ENCODE data around the gene COL18A1.

DNA sequence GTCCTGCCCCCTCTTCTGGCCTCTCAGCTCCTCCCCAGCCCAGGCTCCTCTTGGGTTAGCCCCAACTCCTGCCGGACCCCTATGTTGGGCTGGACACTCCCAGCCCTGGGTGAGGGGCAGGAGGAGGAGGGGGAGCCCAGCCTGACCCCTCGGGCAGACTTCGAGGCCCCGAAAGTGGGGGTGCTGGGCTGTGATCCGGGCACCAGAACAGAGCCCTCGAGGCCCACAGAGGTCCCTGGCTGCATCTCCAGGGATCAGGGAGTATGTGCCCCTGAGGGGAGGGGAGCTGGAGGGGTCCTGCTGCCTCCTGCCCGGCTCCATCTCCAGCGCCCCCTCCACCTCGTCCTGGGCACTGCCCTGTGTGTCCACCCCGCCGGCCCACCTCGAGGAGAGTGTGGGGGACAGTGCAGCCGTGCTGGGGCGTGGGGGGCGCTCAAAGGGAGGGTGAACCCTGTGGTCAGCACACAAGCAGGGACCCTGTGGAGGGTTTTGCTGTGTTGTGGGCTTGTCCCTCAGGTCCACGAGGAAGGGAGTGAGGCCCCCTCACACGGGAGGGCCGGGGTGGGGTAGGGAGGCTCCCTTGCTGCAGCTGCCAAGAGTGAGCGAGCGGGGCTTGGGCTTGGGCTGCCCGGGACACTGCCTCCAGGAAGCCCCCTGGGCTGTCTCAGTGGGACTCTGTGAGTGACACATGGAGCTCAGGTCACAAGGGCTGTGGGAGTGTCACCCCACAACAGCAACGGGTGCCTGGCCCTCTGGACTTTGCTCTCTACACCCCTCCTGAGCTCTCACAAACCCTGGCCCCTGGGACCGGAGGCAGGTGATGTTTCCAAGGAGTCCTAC lies 54.4 kb downstream of the COL18A1 start:
- TF ChIP-seq, protein P1, sequence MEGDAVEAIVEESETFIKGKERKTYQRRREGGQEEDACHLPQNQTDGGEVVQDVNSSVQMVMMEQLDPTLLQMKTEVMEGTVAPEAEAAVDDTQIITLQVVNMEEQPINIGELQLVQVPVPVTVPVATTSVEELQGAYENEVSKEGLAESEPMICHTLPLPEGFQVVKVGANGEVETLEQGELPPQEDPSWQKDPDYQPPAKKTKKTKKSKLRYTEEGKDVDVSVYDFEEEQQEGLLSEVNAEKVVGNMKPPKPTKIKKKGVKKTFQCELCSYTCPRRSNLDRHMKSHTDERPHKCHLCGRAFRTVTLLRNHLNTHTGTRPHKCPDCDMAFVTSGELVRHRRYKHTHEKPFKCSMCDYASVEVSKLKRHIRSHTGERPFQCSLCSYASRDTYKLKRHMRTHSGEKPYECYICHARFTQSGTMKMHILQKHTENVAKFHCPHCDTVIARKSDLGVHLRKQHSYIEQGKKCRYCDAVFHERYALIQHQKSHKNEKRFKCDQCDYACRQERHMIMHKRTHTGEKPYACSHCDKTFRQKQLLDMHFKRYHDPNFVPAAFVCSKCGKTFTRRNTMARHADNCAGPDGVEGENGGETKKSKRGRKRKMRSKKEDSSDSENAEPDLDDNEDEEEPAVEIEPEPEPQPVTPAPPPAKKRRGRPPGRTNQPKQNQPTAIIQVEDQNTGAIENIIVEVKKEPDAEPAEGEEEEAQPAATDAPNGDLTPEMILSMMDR (IDR thresholded peaks at IDR 0.05): no peak
- no peak for TF ChIP-seq POLR2A (IDR thresholded peaks at IDR 0.05)
- no peak for TF ChIP-seq EP300 (IDR thresholded peaks at IDR 0.05)
